Measurements from ENCODE around the gene HDAC1.
A peak's percentile ranks its signal among the peaks of the same experiment; 100 is the strongest.

- TF ChIP-seq ZBTB7A (IDR thresholded peaks at IDR 0.05; ENCODE audit: low read depth) (0 out of 2 replicates have a peak, but pooled peaks have one; percentile 50), TAF1 (IDR thresholded peaks at IDR 0.05; ENCODE audit: low read depth) (no peak), CEBPB (IDR thresholded peaks at IDR 0.05) (no peak), TEAD4 (IDR thresholded peaks at IDR 0.05) (no peak), YY1 (IDR thresholded peaks at IDR 0.05; ENCODE audit: low read depth) (no peak), EP300 (IDR thresholded peaks at IDR 0.05; ENCODE audit: borderline replicate concordance) (no peak), FOXM1 (IDR thresholded peaks at IDR 0.05; ENCODE audit: borderline replicate concordance, low read depth) (no peak), NFIC (IDR thresholded peaks at IDR 0.05) (no peak), RAD21 (IDR thresholded peaks at IDR 0.05; ENCODE audit: low read depth) (no peak), EGR1 (IDR thresholded peaks at IDR 0.05) (no peak), CREB1 (IDR thresholded peaks at IDR 0.05; ENCODE audit: low read depth) (no peak)
- TF ChIP-seq, protein P1, sequence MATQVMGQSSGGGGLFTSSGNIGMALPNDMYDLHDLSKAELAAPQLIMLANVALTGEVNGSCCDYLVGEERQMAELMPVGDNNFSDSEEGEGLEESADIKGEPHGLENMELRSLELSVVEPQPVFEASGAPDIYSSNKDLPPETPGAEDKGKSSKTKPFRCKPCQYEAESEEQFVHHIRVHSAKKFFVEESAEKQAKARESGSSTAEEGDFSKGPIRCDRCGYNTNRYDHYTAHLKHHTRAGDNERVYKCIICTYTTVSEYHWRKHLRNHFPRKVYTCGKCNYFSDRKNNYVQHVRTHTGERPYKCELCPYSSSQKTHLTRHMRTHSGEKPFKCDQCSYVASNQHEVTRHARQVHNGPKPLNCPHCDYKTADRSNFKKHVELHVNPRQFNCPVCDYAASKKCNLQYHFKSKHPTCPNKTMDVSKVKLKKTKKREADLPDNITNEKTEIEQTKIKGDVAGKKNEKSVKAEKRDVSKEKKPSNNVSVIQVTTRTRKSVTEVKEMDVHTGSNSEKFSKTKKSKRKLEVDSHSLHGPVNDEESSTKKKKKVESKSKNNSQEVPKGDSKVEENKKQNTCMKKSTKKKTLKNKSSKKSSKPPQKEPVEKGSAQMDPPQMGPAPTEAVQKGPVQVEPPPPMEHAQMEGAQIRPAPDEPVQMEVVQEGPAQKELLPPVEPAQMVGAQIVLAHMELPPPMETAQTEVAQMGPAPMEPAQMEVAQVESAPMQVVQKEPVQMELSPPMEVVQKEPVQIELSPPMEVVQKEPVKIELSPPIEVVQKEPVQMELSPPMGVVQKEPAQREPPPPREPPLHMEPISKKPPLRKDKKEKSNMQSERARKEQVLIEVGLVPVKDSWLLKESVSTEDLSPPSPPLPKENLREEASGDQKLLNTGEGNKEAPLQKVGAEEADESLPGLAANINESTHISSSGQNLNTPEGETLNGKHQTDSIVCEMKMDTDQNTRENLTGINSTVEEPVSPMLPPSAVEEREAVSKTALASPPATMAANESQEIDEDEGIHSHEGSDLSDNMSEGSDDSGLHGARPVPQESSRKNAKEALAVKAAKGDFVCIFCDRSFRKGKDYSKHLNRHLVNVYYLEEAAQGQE (IDR thresholded peaks at IDR 0.05; ENCODE audit: low read depth) = no peak
- TF ChIP-seq, protein P2, sequence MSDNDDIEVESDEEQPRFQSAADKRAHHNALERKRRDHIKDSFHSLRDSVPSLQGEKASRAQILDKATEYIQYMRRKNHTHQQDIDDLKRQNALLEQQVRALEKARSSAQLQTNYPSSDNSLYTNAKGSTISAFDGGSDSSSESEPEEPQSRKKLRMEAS (IDR thresholded peaks at IDR 0.05) = peak; percentile 49; the same call in 1 of the 2 replicates
- TF ChIP-seq, protein P3, sequence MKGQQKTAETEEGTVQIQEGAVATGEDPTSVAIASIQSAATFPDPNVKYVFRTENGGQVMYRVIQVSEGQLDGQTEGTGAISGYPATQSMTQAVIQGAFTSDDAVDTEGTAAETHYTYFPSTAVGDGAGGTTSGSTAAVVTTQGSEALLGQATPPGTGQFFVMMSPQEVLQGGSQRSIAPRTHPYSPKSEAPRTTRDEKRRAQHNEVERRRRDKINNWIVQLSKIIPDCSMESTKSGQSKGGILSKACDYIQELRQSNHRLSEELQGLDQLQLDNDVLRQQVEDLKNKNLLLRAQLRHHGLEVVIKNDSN (IDR thresholded peaks at IDR 0.05) = peak; percentile 83
These were observed 59.7 kb downstream of the HDAC1 start for GRCh38 chr1:32351399-32352238.

All from Ishikawa (cell line).